ENCODE data around the gene SORL1-AS1.
A peak's percentile ranks its signal among the peaks of the same experiment; 100 is the strongest.

SORL1-AS1 gene

DNA sequence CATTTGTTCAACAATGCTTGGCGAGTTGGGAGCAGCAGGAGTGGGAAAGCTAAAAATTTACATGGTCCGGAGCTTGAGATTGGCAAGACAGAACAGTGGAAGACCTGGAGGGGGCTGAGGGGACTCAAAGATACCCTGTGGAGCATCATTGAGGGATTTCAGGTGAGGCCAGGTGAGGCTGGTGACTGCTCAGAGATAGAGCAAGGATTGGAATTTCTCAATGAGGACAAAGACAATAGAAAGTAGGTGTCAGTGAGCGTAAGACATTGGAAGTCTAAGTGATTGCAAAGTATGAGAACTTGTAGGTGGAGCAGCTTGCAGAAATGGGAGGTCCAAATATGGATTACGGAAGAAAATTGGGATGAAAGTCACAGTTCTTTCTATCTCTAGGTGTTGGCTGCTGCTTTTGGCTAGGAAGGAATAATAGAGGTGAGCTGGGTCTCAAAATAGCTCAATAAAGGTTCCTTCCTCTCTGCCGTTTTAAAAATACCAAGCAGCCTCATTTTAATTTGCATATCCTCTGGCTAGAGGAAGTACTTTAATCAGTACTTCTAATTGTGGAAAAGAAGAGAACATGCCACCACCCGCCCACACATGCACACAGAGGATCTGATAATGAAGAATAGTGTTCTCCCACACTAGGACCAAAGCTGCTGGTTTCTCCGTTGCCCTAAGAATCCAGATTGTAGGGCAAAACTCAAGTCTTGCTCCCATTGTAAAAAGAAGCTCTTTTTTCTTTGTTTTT is 41.8 kb upstream of the SORL1-AS1 start (continued):
- TF ChIP-seq, protein P1, sequence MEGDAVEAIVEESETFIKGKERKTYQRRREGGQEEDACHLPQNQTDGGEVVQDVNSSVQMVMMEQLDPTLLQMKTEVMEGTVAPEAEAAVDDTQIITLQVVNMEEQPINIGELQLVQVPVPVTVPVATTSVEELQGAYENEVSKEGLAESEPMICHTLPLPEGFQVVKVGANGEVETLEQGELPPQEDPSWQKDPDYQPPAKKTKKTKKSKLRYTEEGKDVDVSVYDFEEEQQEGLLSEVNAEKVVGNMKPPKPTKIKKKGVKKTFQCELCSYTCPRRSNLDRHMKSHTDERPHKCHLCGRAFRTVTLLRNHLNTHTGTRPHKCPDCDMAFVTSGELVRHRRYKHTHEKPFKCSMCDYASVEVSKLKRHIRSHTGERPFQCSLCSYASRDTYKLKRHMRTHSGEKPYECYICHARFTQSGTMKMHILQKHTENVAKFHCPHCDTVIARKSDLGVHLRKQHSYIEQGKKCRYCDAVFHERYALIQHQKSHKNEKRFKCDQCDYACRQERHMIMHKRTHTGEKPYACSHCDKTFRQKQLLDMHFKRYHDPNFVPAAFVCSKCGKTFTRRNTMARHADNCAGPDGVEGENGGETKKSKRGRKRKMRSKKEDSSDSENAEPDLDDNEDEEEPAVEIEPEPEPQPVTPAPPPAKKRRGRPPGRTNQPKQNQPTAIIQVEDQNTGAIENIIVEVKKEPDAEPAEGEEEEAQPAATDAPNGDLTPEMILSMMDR (IDR thresholded peaks at IDR 0.05 in 2 of 3, conservative IDR thresholded peaks at IDR 0.05 in 1 of 3; ENCODE audit: control insufficient read depth in 2 of 3, extremely low read depth in 1 of 3, insufficient read depth in 1 of 3, low read depth in 3 of 3, low read length in 3 of 3), result no peak
- TF ChIP-seq, protein P2, sequence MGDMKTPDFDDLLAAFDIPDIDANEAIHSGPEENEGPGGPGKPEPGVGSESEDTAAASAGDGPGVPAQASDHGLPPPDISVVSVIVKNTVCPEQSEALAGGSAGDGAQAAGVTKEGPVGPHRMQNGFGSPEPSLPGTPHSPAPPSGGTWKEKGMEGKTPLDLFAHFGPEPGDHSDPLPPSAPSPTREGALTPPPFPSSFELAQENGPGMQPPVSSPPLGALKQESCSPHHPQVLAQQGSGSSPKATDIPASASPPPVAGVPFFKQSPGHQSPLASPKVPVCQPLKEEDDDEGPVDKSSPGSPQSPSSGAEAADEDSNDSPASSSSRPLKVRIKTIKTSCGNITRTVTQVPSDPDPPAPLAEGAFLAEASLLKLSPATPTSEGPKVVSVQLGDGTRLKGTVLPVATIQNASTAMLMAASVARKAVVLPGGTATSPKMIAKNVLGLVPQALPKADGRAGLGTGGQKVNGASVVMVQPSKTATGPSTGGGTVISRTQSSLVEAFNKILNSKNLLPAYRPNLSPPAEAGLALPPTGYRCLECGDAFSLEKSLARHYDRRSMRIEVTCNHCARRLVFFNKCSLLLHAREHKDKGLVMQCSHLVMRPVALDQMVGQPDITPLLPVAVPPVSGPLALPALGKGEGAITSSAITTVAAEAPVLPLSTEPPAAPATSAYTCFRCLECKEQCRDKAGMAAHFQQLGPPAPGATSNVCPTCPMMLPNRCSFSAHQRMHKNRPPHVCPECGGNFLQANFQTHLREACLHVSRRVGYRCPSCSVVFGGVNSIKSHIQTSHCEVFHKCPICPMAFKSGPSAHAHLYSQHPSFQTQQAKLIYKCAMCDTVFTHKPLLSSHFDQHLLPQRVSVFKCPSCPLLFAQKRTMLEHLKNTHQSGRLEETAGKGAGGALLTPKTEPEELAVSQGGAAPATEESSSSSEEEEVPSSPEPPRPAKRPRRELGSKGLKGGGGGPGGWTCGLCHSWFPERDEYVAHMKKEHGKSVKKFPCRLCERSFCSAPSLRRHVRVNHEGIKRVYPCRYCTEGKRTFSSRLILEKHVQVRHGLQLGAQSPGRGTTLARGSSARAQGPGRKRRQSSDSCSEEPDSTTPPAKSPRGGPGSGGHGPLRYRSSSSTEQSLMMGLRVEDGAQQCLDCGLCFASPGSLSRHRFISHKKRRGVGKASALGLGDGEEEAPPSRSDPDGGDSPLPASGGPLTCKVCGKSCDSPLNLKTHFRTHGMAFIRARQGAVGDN (IDR thresholded peaks at IDR 0.05), result 0 out of 2 replicates have a peak, but pooled peaks have one; percentile 16
- TF ChIP-seq NFYA (IDR thresholded peaks at IDR 0.05; ENCODE audit: borderline replicate concordance, low read depth, low read length) (no peak), SMAD1 (IDR thresholded peaks at IDR 0.05; ENCODE audit: low read depth, partially characterized antibody) (no peak), SIN3A (IDR thresholded peaks at IDR 0.05; ENCODE audit: low read depth, low read length) (no peak), ZNF622 (IDR thresholded peaks at IDR 0.05) (no peak), NR2C1 (IDR thresholded peaks at IDR 0.05) (no peak), MXI1 (IDR thresholded peaks at IDR 0.05; ENCODE audit: low read depth, low read length) (no peak), EED (IDR thresholded peaks at IDR 0.05; ENCODE audit: low read depth) (peak; percentile 27; the same call in 1 of the 2 replicates), TCF12 (IDR thresholded peaks at IDR 0.05; ENCODE audit: low read depth, low read length) (no peak), HDGF (IDR thresholded peaks at IDR 0.05) (no peak), BRCA1 (IDR thresholded peaks at IDR 0.05; ENCODE audit: low read depth, low read length) (no peak)
- TF ChIP-seq, protein P3, sequence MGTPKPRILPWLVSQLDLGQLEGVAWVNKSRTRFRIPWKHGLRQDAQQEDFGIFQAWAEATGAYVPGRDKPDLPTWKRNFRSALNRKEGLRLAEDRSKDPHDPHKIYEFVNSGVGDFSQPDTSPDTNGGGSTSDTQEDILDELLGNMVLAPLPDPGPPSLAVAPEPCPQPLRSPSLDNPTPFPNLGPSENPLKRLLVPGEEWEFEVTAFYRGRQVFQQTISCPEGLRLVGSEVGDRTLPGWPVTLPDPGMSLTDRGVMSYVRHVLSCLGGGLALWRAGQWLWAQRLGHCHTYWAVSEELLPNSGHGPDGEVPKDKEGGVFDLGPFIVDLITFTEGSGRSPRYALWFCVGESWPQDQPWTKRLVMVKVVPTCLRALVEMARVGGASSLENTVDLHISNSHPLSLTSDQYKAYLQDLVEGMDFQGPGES (IDR thresholded peaks at IDR 0.05), result no peak
- TF ChIP-seq, protein P4, sequence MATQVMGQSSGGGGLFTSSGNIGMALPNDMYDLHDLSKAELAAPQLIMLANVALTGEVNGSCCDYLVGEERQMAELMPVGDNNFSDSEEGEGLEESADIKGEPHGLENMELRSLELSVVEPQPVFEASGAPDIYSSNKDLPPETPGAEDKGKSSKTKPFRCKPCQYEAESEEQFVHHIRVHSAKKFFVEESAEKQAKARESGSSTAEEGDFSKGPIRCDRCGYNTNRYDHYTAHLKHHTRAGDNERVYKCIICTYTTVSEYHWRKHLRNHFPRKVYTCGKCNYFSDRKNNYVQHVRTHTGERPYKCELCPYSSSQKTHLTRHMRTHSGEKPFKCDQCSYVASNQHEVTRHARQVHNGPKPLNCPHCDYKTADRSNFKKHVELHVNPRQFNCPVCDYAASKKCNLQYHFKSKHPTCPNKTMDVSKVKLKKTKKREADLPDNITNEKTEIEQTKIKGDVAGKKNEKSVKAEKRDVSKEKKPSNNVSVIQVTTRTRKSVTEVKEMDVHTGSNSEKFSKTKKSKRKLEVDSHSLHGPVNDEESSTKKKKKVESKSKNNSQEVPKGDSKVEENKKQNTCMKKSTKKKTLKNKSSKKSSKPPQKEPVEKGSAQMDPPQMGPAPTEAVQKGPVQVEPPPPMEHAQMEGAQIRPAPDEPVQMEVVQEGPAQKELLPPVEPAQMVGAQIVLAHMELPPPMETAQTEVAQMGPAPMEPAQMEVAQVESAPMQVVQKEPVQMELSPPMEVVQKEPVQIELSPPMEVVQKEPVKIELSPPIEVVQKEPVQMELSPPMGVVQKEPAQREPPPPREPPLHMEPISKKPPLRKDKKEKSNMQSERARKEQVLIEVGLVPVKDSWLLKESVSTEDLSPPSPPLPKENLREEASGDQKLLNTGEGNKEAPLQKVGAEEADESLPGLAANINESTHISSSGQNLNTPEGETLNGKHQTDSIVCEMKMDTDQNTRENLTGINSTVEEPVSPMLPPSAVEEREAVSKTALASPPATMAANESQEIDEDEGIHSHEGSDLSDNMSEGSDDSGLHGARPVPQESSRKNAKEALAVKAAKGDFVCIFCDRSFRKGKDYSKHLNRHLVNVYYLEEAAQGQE (IDR thresholded peaks at IDR 0.05; ENCODE audit: low read depth, low read length), result no peak
- TF ChIP-seq, protein P5, sequence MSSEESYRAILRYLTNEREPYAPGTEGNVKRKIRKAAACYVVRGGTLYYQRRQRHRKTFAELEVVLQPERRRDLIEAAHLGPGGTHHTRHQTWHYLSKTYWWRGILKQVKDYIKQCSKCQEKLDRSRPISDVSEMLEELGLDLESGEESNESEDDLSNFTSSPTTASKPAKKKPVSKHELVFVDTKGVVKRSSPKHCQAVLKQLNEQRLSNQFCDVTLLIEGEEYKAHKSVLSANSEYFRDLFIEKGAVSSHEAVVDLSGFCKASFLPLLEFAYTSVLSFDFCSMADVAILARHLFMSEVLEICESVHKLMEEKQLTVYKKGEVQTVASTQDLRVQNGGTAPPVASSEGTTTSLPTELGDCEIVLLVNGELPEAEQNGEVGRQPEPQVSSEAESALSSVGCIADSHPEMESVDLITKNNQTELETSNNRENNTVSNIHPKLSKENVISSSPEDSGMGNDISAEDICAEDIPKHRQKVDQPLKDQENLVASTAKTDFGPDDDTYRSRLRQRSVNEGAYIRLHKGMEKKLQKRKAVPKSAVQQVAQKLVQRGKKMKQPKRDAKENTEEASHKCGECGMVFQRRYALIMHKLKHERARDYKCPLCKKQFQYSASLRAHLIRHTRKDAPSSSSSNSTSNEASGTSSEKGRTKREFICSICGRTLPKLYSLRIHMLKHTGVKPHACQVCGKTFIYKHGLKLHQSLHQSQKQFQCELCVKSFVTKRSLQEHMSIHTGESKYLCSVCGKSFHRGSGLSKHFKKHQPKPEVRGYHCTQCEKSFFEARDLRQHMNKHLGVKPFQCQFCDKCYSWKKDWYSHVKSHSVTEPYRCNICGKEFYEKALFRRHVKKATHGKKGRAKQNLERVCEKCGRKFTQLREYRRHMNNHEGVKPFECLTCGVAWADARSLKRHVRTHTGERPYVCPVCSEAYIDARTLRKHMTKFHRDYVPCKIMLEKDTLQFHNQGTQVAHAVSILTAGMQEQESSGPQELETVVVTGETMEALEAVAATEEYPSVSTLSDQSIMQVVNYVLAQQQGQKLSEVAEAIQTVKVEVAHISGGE (CRISPR knock-in tag; IDR thresholded peaks at IDR 0.05), result no peak
